Gastroesophageal sphincter (tissue), 4 donors: ENCODE measurements around the gene DLAT. TPM values are rescaled to one million over a fixed set of nuclear protein-coding genes. Genes with fewer than 3 reads are reported as not detected.
"Not testable (repeated sequence)": the region's sequence is repeated elsewhere in the genome, so short reads cannot be mapped to it uniquely, and the experiment has no call there.

Source experiments
- ATAC-seq: fragments of 150-250 bp; one replicate; pipeline ENCODE4 v1.9.1; 2016; ENCODE audit warnings: mild to moderate bottlenecking, moderate library complexity
- H3K27ac ChIP-seq, 4 donors: fragments of 200-600 bp; sonication (generic) in 3 of 4; 1 replicate in 3 of 4; 2 replicates in 1 of 4; pipeline ENCODE4 v1.5.1; 2016 to 2019
- H3K27me3 ChIP-seq: fragments of 200-600 bp; sonication (generic); one replicate; pipeline ENCODE4 v1.5.1; 2019
- H3K36me3 ChIP-seq, 2 donors: fragments of 200-600 bp; sonication (generic); one replicate each; pipeline ENCODE4 v1.5.1; 2019; ENCODE audit warnings: control low read depth in 1 of 2
- H3K4me1 ChIP-seq, 3 donors: fragments of 200-600 bp; sonication (generic); 1 replicate in 2 of 3; 2 replicates in 1 of 3; pipeline ENCODE4 v1.5.1; 2016 to 2019; ENCODE audit warnings: control low read depth in 2 of 3
- H3K4me3 ChIP-seq, 2 donors: fragments of 200-600 bp; sonication (generic); one replicate each; pipeline ENCODE4 v1.5.1; 2019; ENCODE audit warnings: mild to moderate bottlenecking in 1 of 2, moderate library complexity in 1 of 2
- H3K9me3 ChIP-seq, 3 donors: fragments of 200-600 bp; sonication (generic); one replicate each; pipeline ENCODE4 v1.5.1; 2017 to 2019; ENCODE audit warnings: control low read depth in 2 of 3
- EP300 ChIP-seq: sonication (generic); formaldehyde crosslinking; IDR thresholded peaks from one replicate; pipeline ENCODE4 v1.6.1; 2017; ENCODE audit warnings: antibody characterized with exemption, mild to moderate bottlenecking
- POLR2A ChIP-seq, 2 donors: fragments of 450-650 bp; IDR thresholded peaks; one replicate each; pipeline ENCODE4 v1.6.1; 2017; ENCODE audit warnings: antibody characterized with exemption in 2 of 2, mild to moderate bottlenecking in 2 of 2, moderate library complexity in 1 of 2
- POLR2AphosphoS5 ChIP-seq: sonication (generic); formaldehyde crosslinking; IDR thresholded peaks from one replicate; pipeline ENCODE4 v1.6.1; 2017; ENCODE audit warnings: antibody characterized with exemption
- WGBS, 2 donors: methylation state at CpG; one replicate each; pipeline ENCODE4 v1.1.5; 2018; ENCODE audit warnings: low coverage in 1 of 2; 5-methylcytosine and 5-hydroxymethylcytosine counted together
- total RNA-seq, 4 donors: library from RNA; depleted of rRNA; stranded (reverse); fragments of >200 nt; gene quantifications; one replicate each; pipeline ENCODE4 v1.1.0, GENCODE V29; 2016
- TF ChIP-seq, protein P1 (sequence below), 4 experiments: fragments of 200-600 bp in 2 of 4; fragments of 450-650 bp in 2 of 4; sonication (generic) in 1 of 4; IDR thresholded peaks; one replicate each; pipeline ENCODE4 v1.5.1; 2017 to 2019; ENCODE audit warnings: antibody characterized with exemption in 4 of 4, mild to moderate bottlenecking in 2 of 4, moderate library complexity in 2 of 4

The DLAT gene
- total RNA-seq, 4 donors from 2014 or later = 18.2 to 38.6 (median 32.1) TPM

- Histone ChIP-seq H3K27ac (no peak overlapping the region), H3K36me3 (peaks cover 3 to 88% of the 10 kb centered on the region in 2 donors), H3K4me1 (no peaks in the 10 kb centered on the region), H3K4me3 (no peak overlapping the region), H3K27me3 (no peaks in the 10 kb centered on the region), H3K9me3 (no peaks in the 10 kb centered on the region)
- 84 to 91% methylated on average over 2 to 6 of the region's 6 CpGs for WGBS, 2 donors
- TF ChIP-seq EP300 = no peak
- no peak for TF ChIP-seq POLR2AphosphoS5
- no peak for TF ChIP-seq POLR2A (IDR thresholded peaks at IDR 0.05)
- TF ChIP-seq, protein P1, sequence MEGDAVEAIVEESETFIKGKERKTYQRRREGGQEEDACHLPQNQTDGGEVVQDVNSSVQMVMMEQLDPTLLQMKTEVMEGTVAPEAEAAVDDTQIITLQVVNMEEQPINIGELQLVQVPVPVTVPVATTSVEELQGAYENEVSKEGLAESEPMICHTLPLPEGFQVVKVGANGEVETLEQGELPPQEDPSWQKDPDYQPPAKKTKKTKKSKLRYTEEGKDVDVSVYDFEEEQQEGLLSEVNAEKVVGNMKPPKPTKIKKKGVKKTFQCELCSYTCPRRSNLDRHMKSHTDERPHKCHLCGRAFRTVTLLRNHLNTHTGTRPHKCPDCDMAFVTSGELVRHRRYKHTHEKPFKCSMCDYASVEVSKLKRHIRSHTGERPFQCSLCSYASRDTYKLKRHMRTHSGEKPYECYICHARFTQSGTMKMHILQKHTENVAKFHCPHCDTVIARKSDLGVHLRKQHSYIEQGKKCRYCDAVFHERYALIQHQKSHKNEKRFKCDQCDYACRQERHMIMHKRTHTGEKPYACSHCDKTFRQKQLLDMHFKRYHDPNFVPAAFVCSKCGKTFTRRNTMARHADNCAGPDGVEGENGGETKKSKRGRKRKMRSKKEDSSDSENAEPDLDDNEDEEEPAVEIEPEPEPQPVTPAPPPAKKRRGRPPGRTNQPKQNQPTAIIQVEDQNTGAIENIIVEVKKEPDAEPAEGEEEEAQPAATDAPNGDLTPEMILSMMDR (IDR thresholded peaks at IDR 0.05) = no peak
- no peak for ATAC-seq
Observed at GRCh38 chr11:112002491-112003216, 22.6 kb upstream of the DLAT start.

- peaks cover 3 to 70% of the 10 kb centered on the region in 2 donors for H3K36me3 ChIP-seq
- H3K4me3 ChIP-seq = no peak overlapping the region
- no peak overlapping the region for H3K27ac ChIP-seq
- H3K9me3 ChIP-seq = no peaks in the 10 kb centered on the region
- no peaks in the 10 kb centered on the region for H3K4me1 ChIP-seq
- no peaks in the 10 kb centered on the region for H3K27me3 ChIP-seq
- ATAC-seq = no peak
- WGBS, 2 donors = 67 to 77% methylated on average over 1 to 4 of the region's 4 CpGs
- no peak for TF ChIP-seq EP300
- TF ChIP-seq, protein P1 (IDR thresholded peaks at IDR 0.05) = no peak
- no peak for TF ChIP-seq POLR2AphosphoS5
- TF ChIP-seq POLR2A (IDR thresholded peaks at IDR 0.05) = no peak
Observed at GRCh38 chr11:112004389-112004788, 20.8 kb upstream of the DLAT start.

DNA sequence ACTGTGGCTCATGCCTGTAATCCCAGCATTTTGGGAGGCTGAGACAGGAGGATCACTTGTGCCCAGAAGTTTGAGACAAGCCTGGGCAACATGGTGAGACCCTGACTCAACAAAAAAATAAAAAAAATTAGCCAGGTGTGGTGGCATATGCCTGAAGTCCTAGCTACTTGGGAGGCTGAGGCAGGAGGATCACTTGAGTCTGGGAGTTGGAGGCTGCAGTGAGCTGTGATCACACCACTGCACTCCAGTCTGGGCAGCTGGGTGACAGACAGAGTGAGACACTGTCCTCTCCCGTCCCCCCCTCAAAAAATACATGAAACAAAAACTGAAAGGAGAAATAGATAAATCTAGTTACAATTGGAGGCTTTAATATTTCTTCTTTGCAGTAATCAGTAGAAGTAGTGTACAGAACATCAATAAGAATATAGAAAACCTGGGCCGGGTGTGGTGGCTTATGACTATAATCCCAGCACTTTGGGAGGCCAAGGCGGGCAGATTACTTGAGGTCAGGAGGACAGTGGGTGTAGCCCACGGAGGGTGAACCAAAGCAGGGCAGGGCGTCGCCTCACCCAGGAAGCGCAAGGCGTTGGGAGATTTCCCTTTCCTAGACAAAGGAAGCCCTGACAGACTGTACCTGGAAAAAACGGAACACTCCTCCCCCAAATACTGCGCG lies 19.6 kb upstream of the DLAT start:
- no peaks in the 10 kb centered on the region for H3K27me3 ChIP-seq
- no peaks in the 10 kb centered on the region for H3K4me1 ChIP-seq
- H3K27ac ChIP-seq = peak overlapping the region in 1 of 4 donors; percentile 35
- 78 to 100% methylated on average over 2 to 5 of the region's 11 CpGs for WGBS, 2 donors
- TF ChIP-seq POLR2AphosphoS5 = no peak
- TF ChIP-seq POLR2A (IDR thresholded peaks at IDR 0.05) = no peak
- TF ChIP-seq, protein P1 (IDR thresholded peaks at IDR 0.05) = no peak
- TF ChIP-seq EP300 = no peak
- peaks cover 3 to 59% of the 10 kb centered on the region in 2 donors for H3K36me3 ChIP-seq
- H3K4me3 ChIP-seq = no peak overlapping the region
- peaks cover 0 to 6% (median 0%) of the 10 kb centered on the region in 3 donors for H3K9me3 ChIP-seq
- no peak for ATAC-seq

DNA sequence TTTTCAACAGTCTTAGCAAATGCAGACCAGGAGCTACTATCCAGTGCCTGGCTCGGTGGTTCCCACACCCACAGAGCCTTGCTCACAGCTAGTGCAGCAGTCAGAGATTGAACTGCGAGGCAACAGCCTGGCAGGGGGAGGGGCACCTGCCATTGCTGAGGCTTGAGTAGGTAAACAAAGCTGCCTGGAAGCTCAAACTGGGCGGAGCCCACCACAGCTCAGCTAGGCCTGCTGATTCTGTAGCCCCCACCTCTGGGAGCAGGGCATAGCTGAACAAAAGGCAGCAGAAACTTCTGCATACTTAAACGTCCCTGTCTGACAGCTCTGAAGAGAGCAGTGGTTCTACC lies 19.1 kb upstream of the DLAT start:
- H3K9me3 ChIP-seq, H3K27me3 ChIP-seq, ATAC-seq, H3K4me3 ChIP-seq, H3K4me1 ChIP-seq: not testable (repeated sequence)
- peak overlapping the region in 1 of 4 donors; percentile 35 for H3K27ac ChIP-seq
- peaks cover 3 to 54% of the 10 kb centered on the region in 2 donors for H3K36me3 ChIP-seq
- 100% methylated on average over 1 of the region's 4 CpGs; no CpG with 5 or more reads in 1 of the 2 donors for WGBS, 2 donors

- not testable (repeated sequence) for H3K4me1 ChIP-seq, ATAC-seq, H3K27me3 ChIP-seq, H3K4me3 ChIP-seq, H3K9me3 ChIP-seq, H3K27ac ChIP-seq
- H3K36me3 ChIP-seq = peaks cover 0 to 23% of the 10 kb centered on the region in 2 donors
- WGBS, 2 donors = 69 to 100% methylated on average over 1 to 3 of the region's 5 CpGs
Observed at GRCh38 chr11:112011451-112011850, 13.8 kb upstream of the DLAT start.

DNA sequence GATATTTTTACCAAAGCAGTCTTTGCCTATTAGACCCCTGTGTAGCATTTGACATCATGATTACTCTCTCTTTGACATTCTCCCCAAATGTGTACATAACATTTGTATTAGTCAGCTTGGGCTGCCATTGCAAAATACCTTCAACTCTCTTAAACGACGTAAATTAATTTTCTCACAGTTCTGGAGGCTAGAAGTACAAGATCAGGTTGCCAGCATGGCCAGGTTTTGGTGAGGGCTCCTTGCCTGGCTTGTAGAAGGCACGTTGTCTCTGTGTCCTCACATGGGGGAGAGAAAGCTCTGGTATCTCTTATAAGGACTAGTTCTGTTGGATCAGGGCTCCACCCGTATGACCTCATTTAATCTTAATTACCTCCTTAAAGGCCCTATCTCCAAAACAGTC lies 12.3 kb upstream of the DLAT start:
- H3K27ac ChIP-seq = no peak overlapping the region
- peaks cover 0 to 34% of the 10 kb centered on the region in 2 donors for H3K36me3 ChIP-seq
- H3K9me3 ChIP-seq = peaks cover 0 to 6% (median 0%) of the 10 kb centered on the region in 3 donors
- TF ChIP-seq EP300 (no peak), POLR2AphosphoS5 (no peak), POLR2A (IDR thresholded peaks at IDR 0.05) (no peak)
- TF ChIP-seq, protein P1 (IDR thresholded peaks at IDR 0.05) = no peak
- H3K4me3 ChIP-seq = no peak overlapping the region
- peaks cover 0 to 13% (median 0%) of the 10 kb centered on the region in 3 donors for H3K4me1 ChIP-seq
- 65 to 76% methylated on average over 4 of the region's 4 CpGs for WGBS, 2 donors
- H3K27me3 ChIP-seq = no peaks in the 10 kb centered on the region
- no peak for ATAC-seq
